B cell (primary cell): ENCODE measurements around the gene AVEN. TPM values are rescaled to one million over a fixed set of nuclear protein-coding genes. Genes with fewer than 3 reads are reported as not detected.

Experiments used
- ATAC-seq: fragments of 200-7000 bp; cut with Tn5 transposase; one replicate; pipeline ENCODE4 v1.10.0; 2021; ENCODE audit warnings: low read depth, mild to moderate bottlenecking, moderate number of reproducible peaks, moderate library complexity
- CTCF ChIA-PET: fragments of 350-600 bp; sonication (Branson Sonifier 250); formaldehyde crosslinking; loops from one replicate; lab custom pipeline; 2021; ENCODE audit warnings: antibody characterized with exemption, inconsistent platforms; lab: Charles Lee
- POLR2A ChIA-PET: fragments of 350-600 bp; sonication (Branson Sonifier 250); formaldehyde crosslinking; loops from one replicate; lab custom pipeline; 2021; ENCODE audit warnings: antibody characterized with exemption; lab: Charles Lee
- DNase-seq: peaks from one replicate; pipeline ENCODE4 v3.0.0; 2013
- H2AFZ ChIP-seq: 2 replicates; pipeline ENCODE4 v1.6.1; 2012; ENCODE audit warnings: mild to moderate bottlenecking, low read depth, low read length; ENCODE audit not compliant: insufficient read depth, poor library complexity, severe bottlenecking
- H3K27ac ChIP-seq, 2 donors: 1 replicate in 1 of 2; 2 replicates in 1 of 2; pipeline ENCODE4 v1.5.1; 2012 to 2013; ENCODE audit warnings: low read length in 2 of 2, mild to moderate bottlenecking in 2 of 2, moderate library complexity in 1 of 2
- H3K27me3 ChIP-seq, 4 experiments: fragments of 200-600 bp in 1 of 4; sonication (generic) in 1 of 4; replicated peaks in 1 of 4; 1 replicate in 2 of 4; 2 replicates in 2 of 4; pipeline versions ENCODE4 v1.6.1 to v1.7.0; 2013 to 2016; ENCODE audit warnings: low read length in 3 of 4, mild to moderate bottlenecking in 2 of 4, mixed read lengths in 1 of 4, moderate library complexity in 1 of 4; ENCODE audit not compliant: insufficient read depth in 4 of 4, control insufficient read depth in 3 of 4; ENCODE audit errors: control extremely low read depth in 1 of 4
- H3K36me3 ChIP-seq, 2 experiments: replicated peaks in 1 of 2; 1 replicate in 1 of 2; 2 replicates in 1 of 2; pipeline versions ENCODE4 v1.6.1 to v1.7.1; 2013; ENCODE audit warnings: low read length in 1 of 2; ENCODE audit not compliant: insufficient read depth in 2 of 2, control insufficient read depth in 1 of 2; ENCODE audit errors: control extremely low read depth in 1 of 2, extremely low read depth in 1 of 2
- H3K4me1 ChIP-seq, 2 donors: fragments of 200-600 bp in 1 of 2; sonication (generic) in 1 of 2; 1 replicate in 1 of 2; 2 replicates in 1 of 2; pipeline versions ENCODE4 v1.5.1 to v1.6.1; 2013 to 2017; ENCODE audit warnings: low read length in 2 of 2; ENCODE audit not compliant: control insufficient read depth in 2 of 2, insufficient read depth in 2 of 2
- H3K4me2 ChIP-seq: replicated peaks from 2 replicates; pipeline ENCODE3; 2012; ENCODE audit warnings: mild to moderate bottlenecking, low read depth, low read length; ENCODE audit not compliant: poor library complexity, severe bottlenecking
- H3K4me3 ChIP-seq, 5 experiments: fragments of 200-600 bp in 1 of 5; sonication (generic) in 1 of 5; 1 replicate in 3 of 5; 2 replicates in 2 of 5; pipeline versions ENCODE4 v1.5.1 to v1.7.0; 2011 to 2016; ENCODE audit warnings: low read length in 4 of 5, mild to moderate bottlenecking in 4 of 5, low read depth in 2 of 5, control low read depth in 1 of 5, moderate library complexity in 1 of 5; ENCODE audit not compliant: insufficient read depth in 1 of 5; ENCODE audit errors: control extremely low read depth in 1 of 5, extremely low read depth in 1 of 5
- H3K79me2 ChIP-seq: fragments of 200-600 bp; sonication (generic); one replicate; pipeline ENCODE4 v1.6.0; 2016; ENCODE audit warnings: low read length; ENCODE audit not compliant: control insufficient read depth, insufficient read depth
- H3K9ac ChIP-seq: fragments of 200-600 bp; sonication (generic); 2 replicates; pipeline ENCODE4 v1.6.1; 2017; ENCODE audit warnings: mild to moderate bottlenecking, low read length, moderate library complexity
- H3K9me3 ChIP-seq, 3 donors: one replicate each; pipeline versions ENCODE4 v1.6.1 to v1.7.1; 2013; ENCODE audit warnings: low read length in 2 of 3; ENCODE audit not compliant: control insufficient read depth in 2 of 3, insufficient read depth in 1 of 3; ENCODE audit errors: control extremely low read depth in 1 of 3
- H4K20me1 ChIP-seq: 2 replicates; pipeline ENCODE4 v1.6.0; 2012; ENCODE audit warnings: mild to moderate bottlenecking, low read length; ENCODE audit not compliant: insufficient read depth, control insufficient read depth, poor library complexity, severe bottlenecking
- H3K27ac Mint-ChIP-seq: one replicate; pipeline ENCODE4 v1.8.0; 2021; ENCODE audit warnings: mixed read lengths
- H3K27me3 Mint-ChIP-seq: one replicate; pipeline ENCODE4 v1.8.0; 2021; ENCODE audit warnings: mixed read lengths
- H3K4me1 Mint-ChIP-seq: one replicate; pipeline ENCODE4 v1.8.0; 2021; ENCODE audit warnings: mixed read lengths
- H3K4me3 Mint-ChIP-seq: one replicate; pipeline ENCODE4 v1.8.0; 2021; ENCODE audit warnings: mixed read lengths
- H3K9me3 Mint-ChIP-seq: one replicate; pipeline ENCODE4 v1.8.0; 2022; ENCODE audit warnings: mixed read lengths; ENCODE audit not compliant: insufficient read depth
- EZH2 ChIP-seq: IDR thresholded peaks from 2 replicates; pipeline ENCODE4 v1.6.1; 2012; ENCODE audit warnings: borderline replicate concordance, low read depth, mild to moderate bottlenecking, moderate library complexity, low read length; ENCODE audit not compliant: insufficient read depth, poor library complexity, severe bottlenecking
- WGBS: methylation state at CpG from one replicate; pipeline ENCODE4 v1.1.5; 2013; ENCODE audit warnings: missing lambda C conversion rate; ENCODE audit not compliant: insufficient coverage; 5-methylcytosine and 5-hydroxymethylcytosine counted together
- intact Hi-C: fragments of 100-400 bp; cut with micrococcal nuclease; formaldehyde crosslinking; loops from one replicate; pipeline ENCODE4 v1.10.0; 2022
- polyA plus RNA-seq: library from polyadenylated mRNA; depleted of rRNA; stranded (reverse); fragments of >200 nt; gene quantifications from 2 replicates; pipeline ENCODE4 v1.2.3, GENCODE V29; 2012
- total RNA-seq, 2 donors: library from RNA; stranded (reverse); fragments of 120-200 nt in 1 of 2; gene quantifications; 1 replicate in 1 of 2; 2 replicates in 1 of 2; pipeline versions ENCODE4 v1.2.3 to v1.2.4, GENCODE V29; 2013 to 2022
- TF ChIP-seq, protein P1 (sequence below): fragments of 200-600 bp; IDR thresholded peaks from one replicate; pipeline ENCODE4 v1.8.0; 2022; ENCODE audit warnings: antibody characterized with exemption, mild to moderate bottlenecking

AVEN gene
- total and polyA plus RNA-seq, 2 donors (not counting 1 experiment from before 2014, with no cell fraction given) = 1.8 to 8.2 TPM

DNA sequence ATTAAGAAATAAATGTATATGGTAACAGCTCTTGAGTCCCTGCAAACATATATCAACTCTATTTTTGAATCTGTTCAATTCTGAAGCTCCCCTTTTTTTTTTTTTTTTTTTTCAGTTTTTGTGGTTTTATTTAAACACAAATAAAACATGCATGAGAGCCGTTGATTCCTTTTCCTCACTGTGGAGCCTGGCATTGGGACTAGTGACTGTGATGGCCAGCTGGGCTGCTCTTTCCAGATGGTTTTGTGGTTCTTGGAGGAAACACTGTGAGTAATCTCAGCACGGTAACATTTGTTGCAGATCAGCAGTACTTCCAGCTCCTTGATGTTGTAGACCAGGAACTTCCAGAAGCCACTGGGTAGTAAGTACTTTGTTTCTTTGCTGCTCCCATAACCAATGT, 46.7 kb upstream of the AVEN start:
- CTCF ChIA-PET = interaction anchor here (0.6 to 1.0 kb wide), 2 partner anchors 117 to 126 kb away, joined by 3 to 4 read pairs; no protein-coding TSS in a partner anchor
- Mint-ChIP-seq H3K9me3 (no peaks in the 10 kb centered on the region), H3K27ac (no peak overlapping the region), H3K4me3 (no peak overlapping the region), H3K27me3 (no peaks in the 10 kb centered on the region), H3K4me1 (peaks cover 3% of the 10 kb centered on the region)
- Histone ChIP-seq H3K4me3 (no peak overlapping the region), H3K79me2 (no peaks in the 10 kb centered on the region), H3K9me3 (no peaks in the 10 kb centered on the region), H3K36me3 (peaks cover 14 to 52% of the 10 kb centered on the region in 2 experiments), H4K20me1 (no peaks in the 10 kb centered on the region), H3K9ac (no peak overlapping the region), H3K27me3 (no peaks in the 10 kb centered on the region), H3K27ac (no peak overlapping the region), H3K4me2 (no peak overlapping the region), H3K4me1 (no peaks in the 10 kb centered on the region), H2AFZ (no peak overlapping the region)
- no peak for ATAC-seq
- POLR2A ChIA-PET = interaction anchor here (0.7 kb wide), 1 partner anchor 502 kb away, joined by 9 read pairs; no protein-coding TSS in a partner anchor
- no peak for TF ChIP-seq EZH2
- TF ChIP-seq, protein P1, sequence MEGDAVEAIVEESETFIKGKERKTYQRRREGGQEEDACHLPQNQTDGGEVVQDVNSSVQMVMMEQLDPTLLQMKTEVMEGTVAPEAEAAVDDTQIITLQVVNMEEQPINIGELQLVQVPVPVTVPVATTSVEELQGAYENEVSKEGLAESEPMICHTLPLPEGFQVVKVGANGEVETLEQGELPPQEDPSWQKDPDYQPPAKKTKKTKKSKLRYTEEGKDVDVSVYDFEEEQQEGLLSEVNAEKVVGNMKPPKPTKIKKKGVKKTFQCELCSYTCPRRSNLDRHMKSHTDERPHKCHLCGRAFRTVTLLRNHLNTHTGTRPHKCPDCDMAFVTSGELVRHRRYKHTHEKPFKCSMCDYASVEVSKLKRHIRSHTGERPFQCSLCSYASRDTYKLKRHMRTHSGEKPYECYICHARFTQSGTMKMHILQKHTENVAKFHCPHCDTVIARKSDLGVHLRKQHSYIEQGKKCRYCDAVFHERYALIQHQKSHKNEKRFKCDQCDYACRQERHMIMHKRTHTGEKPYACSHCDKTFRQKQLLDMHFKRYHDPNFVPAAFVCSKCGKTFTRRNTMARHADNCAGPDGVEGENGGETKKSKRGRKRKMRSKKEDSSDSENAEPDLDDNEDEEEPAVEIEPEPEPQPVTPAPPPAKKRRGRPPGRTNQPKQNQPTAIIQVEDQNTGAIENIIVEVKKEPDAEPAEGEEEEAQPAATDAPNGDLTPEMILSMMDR = no peak
- 88% methylated on average over 1 of the region's 2 CpGs for WGBS
- intact Hi-C loops = no loop called here
- DNase-seq = no peak

DNA sequence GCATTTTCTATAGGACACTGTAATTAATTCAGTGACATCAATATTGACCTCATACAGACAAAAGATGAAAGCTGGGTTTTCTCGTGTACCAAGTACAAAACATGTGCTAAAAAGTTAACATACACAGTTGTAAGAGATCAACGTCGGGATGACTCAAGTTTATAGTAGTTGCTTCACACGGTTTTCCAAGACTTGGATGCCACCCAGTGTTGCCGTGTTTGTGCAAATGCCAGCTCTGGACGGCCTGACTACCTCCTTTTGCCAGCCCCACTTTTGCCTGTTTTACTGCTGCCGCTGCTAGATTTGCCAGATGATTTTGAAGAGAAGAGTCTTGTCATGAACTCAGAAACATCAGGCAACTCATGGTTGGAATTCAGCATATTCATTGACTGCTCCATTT, 45.1 kb upstream of the AVEN start:
- Histone ChIP-seq H3K9me3 (no peaks in the 10 kb centered on the region), H3K4me2 (no peak overlapping the region), H3K79me2 (no peaks in the 10 kb centered on the region), H3K4me3 (no peak overlapping the region), H3K36me3 (peaks cover 14 to 42% of the 10 kb centered on the region in 2 experiments), H3K27ac (no peak overlapping the region), H3K9ac (no peak overlapping the region), H3K27me3 (no peaks in the 10 kb centered on the region), H4K20me1 (no peaks in the 10 kb centered on the region), H3K4me1 (no peaks in the 10 kb centered on the region), H2AFZ (no peak overlapping the region)
- Mint-ChIP-seq H3K4me3 (no peak overlapping the region), H3K27ac (no peak overlapping the region), H3K27me3 (no peaks in the 10 kb centered on the region), H3K4me1 (no peaks in the 10 kb centered on the region), H3K9me3 (no peaks in the 10 kb centered on the region)
- intact Hi-C loops = no loop called here
- ATAC-seq = no peak
- ChIA-PET POLR2A (no interaction called here), CTCF (no interaction called here)
- TF ChIP-seq, protein P1 = no peak
- no peak for TF ChIP-seq EZH2
- WGBS = 95% methylated on average over 7 of the region's 7 CpGs
- no peak for DNase-seq
